AG10803 (cell line): ENCODE measurements around the gene CTPS1.

ENCODE experiments used
- DNase-seq: peaks from one replicate; pipeline ENCODE4 v3.0.0; 2010; ENCODE audit warnings: low read depth
- H3K4me3 ChIP-seq: 2 replicates; pipeline ENCODE4 v1.5.1; 2011; ENCODE audit warnings: mild to moderate bottlenecking, low read length, control low read depth
- CTCF ChIP-seq: conservative IDR thresholded peaks from 2 replicates; pipeline ENCODE4 v1.5.1; 2011; ENCODE audit warnings: mild to moderate bottlenecking, low read length, control low read depth, inconsistent platforms

The CTPS1 gene

GRCh38 chr1:40966417-40966816 is 13.1 kb upstream of the CTPS1 start:
- no peak for TF ChIP-seq CTCF
- no peak overlapping the region for H3K4me3 ChIP-seq
- DNase-seq = no peak

- DNase-seq = no peak
- H3K4me3 ChIP-seq = no peak overlapping the region
- no peak for TF ChIP-seq CTCF
These were observed 10.1 kb upstream of the CTPS1 start for GRCh38 chr1:40969445-40969844.

GRCh38 chr1:40971966-40972365 is 7.5 kb upstream of the CTPS1 start:
- no peak overlapping the region for H3K4me3 ChIP-seq
- no peak for DNase-seq
- no peak for TF ChIP-seq CTCF

- no peak for DNase-seq
- no peak overlapping the region for H3K4me3 ChIP-seq
- TF ChIP-seq CTCF = no peak
These were observed 5.6 kb upstream of the CTPS1 start for GRCh38 chr1:40973912-40974311.

GRCh38 chr1:40974945-40975344 is 4.6 kb upstream of the CTPS1 start:
- no peak for TF ChIP-seq CTCF
- no peak for DNase-seq
- H3K4me3 ChIP-seq = no peak overlapping the region

GRCh38 chr1:40976952-40977690 is 2.4 kb upstream of the CTPS1 start:
- DNase-seq = peak; percentile 83
- no peak for TF ChIP-seq CTCF
- H3K4me3 ChIP-seq = no peak overlapping the region

GRCh38 chr1:40977716-40978115 is 1.8 kb upstream of the CTPS1 start:
- no peak for TF ChIP-seq CTCF
- no peak overlapping the region for H3K4me3 ChIP-seq
- peak; percentile 64 for DNase-seq
